Testis (tissue), 3 donors: ENCODE data around the gene TUBB3. TPM values are rescaled to one million over a fixed set of nuclear protein-coding genes. Genes with fewer than 3 reads are reported as not detected.

Experiments
- DNase-seq: peaks from one replicate; pipeline ENCODE4 v3.0.0-alpha.2; 2019
- H3K27ac ChIP-seq, 2 donors: fragments of 200-600 bp; sonication (generic); one replicate each; pipeline ENCODE4 v1.5.1; 2019
- H3K27me3 ChIP-seq: fragments of 200-600 bp; sonication (generic); one replicate; pipeline ENCODE4 v1.5.1; 2019
- H3K36me3 ChIP-seq: fragments of 200-600 bp; sonication (generic); one replicate; pipeline ENCODE4 v1.5.1; 2017; ENCODE audit warnings: low read depth; ENCODE audit errors: missing control alignments
- H3K4me1 ChIP-seq: fragments of 200-600 bp; sonication (generic); one replicate; pipeline ENCODE4 v1.5.1; 2019
- H3K4me3 ChIP-seq, 2 donors: fragments of 200-600 bp; sonication (generic); one replicate each; pipeline ENCODE4 v1.5.1; 2017 to 2019
- H3K9me3 ChIP-seq: fragments of 200-600 bp; sonication (generic); one replicate; pipeline ENCODE4 v1.5.1; 2017
- POLR2A ChIP-seq: fragments of 450-650 bp; IDR thresholded peaks from one replicate; pipeline ENCODE4 v1.6.1; 2017; ENCODE audit warnings: antibody characterized with exemption, mild to moderate bottlenecking, moderate library complexity
- WGBS, 2 donors: methylation state at CpG; one replicate each; pipeline ENCODE4 v1.1.5; 2018; 5-methylcytosine and 5-hydroxymethylcytosine counted together
- intact Hi-C: fragments of 100-400 bp; cut with DNase I; formaldehyde crosslinking; loops from one replicate; pipeline ENCODE4 v1.15.1; 2023; ENCODE audit warnings: low total_unique reads
- polyA plus RNA-seq: library from polyadenylated mRNA; stranded (reverse); fragments of 350-450 nt; fragmentation: Illumina TruSeq; extraction: RNeasy Lipid Tissue Mini Kit (QIAGEN cat#74804); gene quantifications from one replicate; pipeline ENCODE4 v1.2.3, GENCODE V29; 2014; ENCODE audit warnings: low read depth, low replicate concordance; ENCODE audit not compliant: insufficient read depth
- total RNA-seq, 2 donors: library from RNA; depleted of rRNA; stranded (reverse); fragments of >200 nt; gene quantifications; one replicate each; pipeline ENCODE4 v1.2.3, GENCODE V29; 2016
- TF ChIP-seq, protein P1 (sequence below), 3 experiments: fragments of 450-650 bp in 2 of 3; fragments of 200-600 bp in 1 of 3; sonication (generic) in 1 of 3; IDR thresholded peaks; one replicate each; pipeline ENCODE4 v1.5.1; 2016 to 2019; ENCODE audit warnings: antibody characterized with exemption in 3 of 3, mild to moderate bottlenecking in 2 of 3, moderate library complexity in 1 of 3

TUBB3 gene
- total and polyA plus RNA-seq, 3 donors from 2014 or later: 38.8 to 61.7 (median 56.5) TPM

DNA sequence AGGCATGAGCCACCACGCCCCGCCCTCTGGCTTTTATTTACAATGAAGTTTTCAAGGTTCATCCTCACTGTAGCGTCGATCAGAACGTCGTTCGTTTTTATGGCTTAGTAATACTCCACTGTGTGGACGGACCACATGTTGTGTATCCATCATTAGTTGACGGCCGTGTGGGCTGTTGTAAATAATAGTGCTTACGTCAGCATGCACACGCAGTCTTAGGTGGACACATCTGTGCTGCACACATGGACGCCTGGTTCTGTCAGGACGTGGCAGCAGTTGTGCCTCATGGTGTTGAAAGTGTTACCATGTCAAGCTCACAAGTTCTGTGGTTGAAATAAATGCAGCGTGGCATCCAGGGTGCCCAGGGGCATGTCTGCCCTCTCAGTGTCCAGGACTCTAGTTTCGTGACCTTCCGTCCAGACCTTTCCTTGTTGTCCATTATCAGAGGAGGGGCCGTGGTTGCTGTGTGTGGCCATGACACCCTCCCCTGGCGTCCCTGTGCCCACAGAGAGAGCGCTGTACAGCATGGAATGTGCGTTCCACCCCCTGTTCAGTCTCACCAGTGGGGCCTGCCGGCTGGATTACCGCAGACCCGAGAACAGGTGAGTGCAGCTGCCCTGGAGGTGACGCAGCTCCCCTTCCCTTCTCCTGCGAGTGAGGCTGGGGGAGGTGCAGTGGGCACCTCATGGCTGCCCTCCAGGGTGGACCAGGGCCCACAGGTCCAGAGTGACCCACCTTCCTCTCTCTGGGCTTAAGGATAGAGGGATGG lies 27.5 kb upstream of the TUBB3 start:
- no peak for DNase-seq
- peaks cover 7% of the 10 kb centered on the region for H3K4me1 ChIP-seq
- H3K27ac ChIP-seq: no peak overlapping the region
- intact Hi-C loops: no loop called here
- no peak overlapping the region for H3K4me3 ChIP-seq
- TF ChIP-seq POLR2A: no peak
- TF ChIP-seq, protein P1, sequence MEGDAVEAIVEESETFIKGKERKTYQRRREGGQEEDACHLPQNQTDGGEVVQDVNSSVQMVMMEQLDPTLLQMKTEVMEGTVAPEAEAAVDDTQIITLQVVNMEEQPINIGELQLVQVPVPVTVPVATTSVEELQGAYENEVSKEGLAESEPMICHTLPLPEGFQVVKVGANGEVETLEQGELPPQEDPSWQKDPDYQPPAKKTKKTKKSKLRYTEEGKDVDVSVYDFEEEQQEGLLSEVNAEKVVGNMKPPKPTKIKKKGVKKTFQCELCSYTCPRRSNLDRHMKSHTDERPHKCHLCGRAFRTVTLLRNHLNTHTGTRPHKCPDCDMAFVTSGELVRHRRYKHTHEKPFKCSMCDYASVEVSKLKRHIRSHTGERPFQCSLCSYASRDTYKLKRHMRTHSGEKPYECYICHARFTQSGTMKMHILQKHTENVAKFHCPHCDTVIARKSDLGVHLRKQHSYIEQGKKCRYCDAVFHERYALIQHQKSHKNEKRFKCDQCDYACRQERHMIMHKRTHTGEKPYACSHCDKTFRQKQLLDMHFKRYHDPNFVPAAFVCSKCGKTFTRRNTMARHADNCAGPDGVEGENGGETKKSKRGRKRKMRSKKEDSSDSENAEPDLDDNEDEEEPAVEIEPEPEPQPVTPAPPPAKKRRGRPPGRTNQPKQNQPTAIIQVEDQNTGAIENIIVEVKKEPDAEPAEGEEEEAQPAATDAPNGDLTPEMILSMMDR (IDR thresholded peaks at IDR 0.05): no peak
- no peaks in the 10 kb centered on the region for H3K27me3 ChIP-seq
- no peaks in the 10 kb centered on the region for H3K9me3 ChIP-seq
- 94 to 95% methylated on average over 21 to 26 of the region's 26 CpGs for WGBS, 2 donors
- no peaks in the 10 kb centered on the region for H3K36me3 ChIP-seq

DNA sequence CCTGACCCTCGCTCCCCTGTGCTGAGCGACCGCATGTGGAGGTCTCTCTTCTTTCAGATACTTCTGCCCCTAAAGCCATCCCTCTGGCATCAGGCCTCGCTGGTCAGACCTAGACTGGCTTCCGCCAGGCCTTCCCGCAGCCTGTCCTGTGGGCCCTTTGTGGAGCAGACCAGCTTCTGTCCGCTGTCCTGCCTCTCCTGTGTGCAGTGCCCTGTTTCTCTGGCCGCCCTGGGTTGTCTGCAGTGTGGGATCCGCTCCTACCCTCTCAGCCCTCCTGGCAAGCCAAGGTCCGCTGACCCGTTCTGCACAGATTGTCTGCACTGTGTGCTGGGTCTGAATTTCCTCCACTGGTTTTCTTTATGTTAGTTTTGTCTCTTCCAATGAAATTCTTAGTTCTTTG lies 25.9 kb upstream of the TUBB3 start:
- Histone ChIP-seq H3K9me3 (no peaks in the 10 kb centered on the region), H3K4me3 (no peak overlapping the region), H3K4me1 (no peaks in the 10 kb centered on the region), H3K27me3 (no peaks in the 10 kb centered on the region), H3K27ac (no peak overlapping the region), H3K36me3 (no peaks in the 10 kb centered on the region)
- WGBS, 2 donors: 92 to 95% methylated on average over 11 of the region's 11 CpGs
- DNase-seq: no peak
- intact Hi-C loops: no loop called here
- TF ChIP-seq, protein P1 (IDR thresholded peaks at IDR 0.05): no peak
- no peak for TF ChIP-seq POLR2A

DNA sequence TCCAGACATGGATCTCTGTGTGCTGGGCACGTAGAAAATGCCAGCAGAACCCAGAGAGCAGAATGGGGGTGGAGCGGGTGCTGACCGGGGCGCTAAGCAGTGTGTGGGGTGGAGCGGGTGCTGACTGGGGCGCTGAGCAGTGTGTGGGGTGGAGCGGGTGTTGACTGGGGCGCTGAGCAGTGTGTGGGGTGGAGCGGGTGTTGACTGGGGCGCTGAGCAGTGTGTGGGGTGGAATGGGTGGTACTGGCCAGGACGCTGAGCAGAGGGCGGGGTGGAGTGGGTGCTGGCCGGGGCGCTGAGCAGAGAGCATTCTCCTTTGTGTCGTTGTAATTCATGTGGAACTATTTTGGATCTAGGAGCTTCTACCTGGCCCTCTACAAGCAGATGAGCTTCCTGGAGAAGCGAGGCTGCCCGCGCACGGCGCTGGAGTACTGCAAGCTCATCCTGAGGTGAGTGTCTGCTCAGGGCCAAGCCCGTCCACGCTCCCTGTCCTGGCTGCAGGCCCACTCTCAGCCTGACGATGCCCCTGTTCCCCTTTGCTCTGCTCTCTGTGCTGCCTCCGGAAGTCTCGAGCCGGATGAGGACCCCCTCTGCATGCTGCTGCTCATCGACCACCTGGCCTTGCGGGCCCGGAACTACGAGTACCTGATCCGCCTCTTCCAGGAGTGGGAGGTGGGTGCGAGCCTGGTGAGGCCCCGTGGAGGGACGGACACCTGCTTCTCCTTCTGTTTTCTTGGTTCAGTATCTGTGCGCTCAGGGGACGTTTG lies 24.8 kb upstream of the TUBB3 start:
- H3K27ac ChIP-seq: no peak overlapping the region
- H3K9me3 ChIP-seq: no peaks in the 10 kb centered on the region
- no peaks in the 10 kb centered on the region for H3K27me3 ChIP-seq
- 90 to 94% methylated on average over 32 to 36 of the region's 36 CpGs for WGBS, 2 donors
- TF ChIP-seq, protein P1 (IDR thresholded peaks at IDR 0.05): no peak
- TF ChIP-seq POLR2A: no peak
- no peaks in the 10 kb centered on the region for H3K36me3 ChIP-seq
- no peaks in the 10 kb centered on the region for H3K4me1 ChIP-seq
- no peak overlapping the region for H3K4me3 ChIP-seq
- intact Hi-C loops: no loop called here
- DNase-seq: no peak

DNA sequence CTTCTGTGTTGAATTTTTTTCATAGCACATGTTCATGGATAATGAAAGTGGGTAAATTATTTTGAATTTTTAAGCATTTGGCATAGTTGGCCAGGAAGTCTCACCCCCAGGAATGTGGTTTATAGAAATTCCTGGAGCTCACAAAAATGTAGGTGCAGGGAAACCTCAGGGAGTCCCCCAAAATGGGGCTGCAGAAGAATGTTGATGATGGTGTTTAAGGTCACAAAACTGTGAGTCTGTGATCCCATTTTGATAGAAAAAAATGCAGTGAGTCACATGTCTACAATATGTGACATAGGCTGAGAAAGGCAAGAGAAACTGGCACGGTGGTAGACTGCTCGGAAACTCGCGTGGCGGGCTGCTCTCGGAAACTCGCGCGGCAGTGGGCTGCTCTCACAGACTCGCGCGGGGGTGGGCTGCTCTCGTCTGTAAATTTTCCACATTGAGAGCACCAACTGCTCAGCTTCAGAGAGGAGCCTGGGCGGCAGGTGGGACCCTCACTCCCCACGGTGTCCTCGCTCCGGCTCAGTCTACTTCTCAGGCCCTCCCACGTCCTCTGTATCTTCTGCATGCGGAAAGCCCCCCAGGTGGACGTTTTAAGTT lies 23.2 kb upstream of the TUBB3 start:
- Histone ChIP-seq H3K4me3 (no peak overlapping the region), H3K36me3 (no peaks in the 10 kb centered on the region), H3K27ac (no peak overlapping the region), H3K27me3 (no peaks in the 10 kb centered on the region), H3K4me1 (no peaks in the 10 kb centered on the region), H3K9me3 (no peaks in the 10 kb centered on the region)
- intact Hi-C loops: no loop called here
- DNase-seq: no peak
- TF ChIP-seq, protein P1 (IDR thresholded peaks at IDR 0.05): no peak
- TF ChIP-seq POLR2A: no peak
- WGBS, 2 donors: 88 to 92% methylated on average over 20 of the region's 20 CpGs
